MCF 10A (cell line): ENCODE measurements around the gene DDA1. TPM values are rescaled to one million over a fixed set of nuclear protein-coding genes. Genes with fewer than 3 reads are reported as not detected.

ENCODE experiments used
- BruUV-seq: library from RNA; stranded (reverse); fragments of 400-500 nt; replicated peaks from 2 replicates; lab custom pipeline; 2021; lab: Mats Ljungman, UMichigan
- CTCF ChIA-PET: fragments of 300-600 bp; sonication (Branson Sonifier 250); formaldehyde crosslinking; extraction: SDS; loops from one replicate; lab custom pipeline; 2021; ENCODE audit warnings: antibody characterized with exemption, inconsistent platforms; lab: Yijun Ruan, JAX
- POLR2A ChIA-PET: fragments of 300-600, 350-650 bp; sonication (Branson Sonifier 250); formaldehyde crosslinking; extraction: SDS; loops from one replicate; lab custom pipeline; 2020; ENCODE audit warnings: antibody characterized with exemption, inconsistent platforms; lab: Yijun Ruan, JAX
- DNase-seq: peaks from one replicate; pipeline ENCODE4 v3.0.0-alpha.2; 2018; ENCODE audit not compliant: unreplicated experiment
- H3K27ac Mint-ChIP-seq: one replicate; pipeline ENCODE4 v1.8.0; 2022; ENCODE audit warnings: mild to moderate bottlenecking, low read depth, mixed read lengths; ENCODE audit not compliant: unreplicated experiment
- H3K27me3 Mint-ChIP-seq: one replicate; pipeline ENCODE4 v1.8.0; 2022; ENCODE audit warnings: mixed read lengths; ENCODE audit not compliant: insufficient read depth, unreplicated experiment
- H3K36me3 Mint-ChIP-seq: one replicate; pipeline ENCODE4 v1.8.0; 2022; ENCODE audit warnings: mild to moderate bottlenecking, moderate library complexity, mixed read lengths; ENCODE audit not compliant: insufficient read depth, unreplicated experiment
- H3K4me1 Mint-ChIP-seq: one replicate; pipeline ENCODE4 v1.8.0; 2022; ENCODE audit warnings: mixed read lengths; ENCODE audit not compliant: insufficient read depth, unreplicated experiment
- H3K4me3 Mint-ChIP-seq: one replicate; pipeline ENCODE4 v1.8.0; 2022; ENCODE audit warnings: mild to moderate bottlenecking, moderate library complexity, mixed read lengths; ENCODE audit not compliant: unreplicated experiment
- H3K9me3 Mint-ChIP-seq: one replicate; pipeline ENCODE4 v1.8.0; 2022; ENCODE audit warnings: mixed read lengths; ENCODE audit not compliant: unreplicated experiment
- intact Hi-C: fragments of 100-400 bp; cut with micrococcal nuclease; formaldehyde crosslinking; loops from 2 replicates; pipeline ENCODE4 v1.14.1; 2022
- total RNA-seq: library from RNA; stranded (reverse); gene quantifications from 2 replicates; pipeline ENCODE4 v1.2.3, GENCODE V29; 2022
- TF ChIP-seq, protein P1 (sequence below): fragments of 200-600 bp; IDR thresholded peaks from one replicate; pipeline ENCODE4 v1.8.0; 2022; ENCODE audit warnings: antibody characterized with exemption, mild to moderate bottlenecking; ENCODE audit not compliant: unreplicated experiment

DDA1 gene
- total RNA-seq, 1 experiment from 2014 or later: 57.4 TPM

DNA sequence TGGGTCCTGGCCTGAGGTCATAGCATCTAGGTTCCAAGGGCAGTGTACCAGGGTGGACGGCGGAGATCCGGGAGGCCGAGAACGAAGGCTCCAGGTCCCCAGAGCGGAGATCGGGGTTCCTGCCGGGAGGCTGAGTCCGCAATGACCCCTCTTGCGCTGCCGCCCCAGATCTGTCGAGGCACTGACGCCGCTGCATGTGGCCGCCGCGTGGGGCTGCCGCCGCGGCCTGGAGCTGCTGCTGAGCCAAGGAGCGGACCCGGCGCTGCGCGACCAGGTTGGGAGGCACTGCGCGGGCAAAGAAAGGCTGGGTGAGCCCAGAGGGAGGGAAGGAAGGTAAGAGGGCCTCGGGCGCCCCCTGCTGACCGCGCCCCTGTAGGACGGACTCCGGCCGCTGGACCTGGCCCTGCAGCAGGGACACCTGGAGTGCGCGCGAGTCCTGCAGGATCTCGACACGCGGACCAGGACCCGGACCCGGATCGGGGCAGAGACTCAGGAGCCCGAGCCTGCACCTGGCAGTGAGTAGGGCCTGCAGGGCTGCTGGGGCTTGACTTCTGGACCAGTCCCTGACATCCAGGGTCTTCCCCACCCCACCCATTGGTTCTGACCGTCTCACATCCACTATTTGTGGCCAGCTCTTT lies 26.8 kb upstream of the DDA1 start:
- H3K27me3 Mint-ChIP-seq: no peaks in the 10 kb centered on the region
- H3K36me3 Mint-ChIP-seq: peaks cover 1% of the 10 kb centered on the region
- H3K4me3 Mint-ChIP-seq: peak overlapping the region; percentile 61
- H3K9me3 Mint-ChIP-seq: no peaks in the 10 kb centered on the region
- ChIA-PET CTCF (interaction anchor here (0.6 to 5.6 kb wide), 20 partner anchors 9 to 563 kb away, joined by 3 to 44 read pairs (median 4); partner anchors contain the start of genes BABAM1 and NWD1), POLR2A (interaction anchor here (0.6 to 1.2 kb wide), 2 partner anchors 177 to 206 kb away, joined by 3 to 4 read pairs; no protein-coding TSS in a partner anchor)
- peak; percentile 88 for DNase-seq
- no peaks in the 10 kb centered on the region for H3K4me1 Mint-ChIP-seq
- H3K27ac Mint-ChIP-seq: no peak overlapping the region
- BruUV-seq: no TSS peak
- intact Hi-C loops: loop anchor here (1.0 to 5.0 kb wide), 3 partner anchors 77 to 505 kb away; no protein-coding TSS in a partner anchor
- TF ChIP-seq, protein P1, sequence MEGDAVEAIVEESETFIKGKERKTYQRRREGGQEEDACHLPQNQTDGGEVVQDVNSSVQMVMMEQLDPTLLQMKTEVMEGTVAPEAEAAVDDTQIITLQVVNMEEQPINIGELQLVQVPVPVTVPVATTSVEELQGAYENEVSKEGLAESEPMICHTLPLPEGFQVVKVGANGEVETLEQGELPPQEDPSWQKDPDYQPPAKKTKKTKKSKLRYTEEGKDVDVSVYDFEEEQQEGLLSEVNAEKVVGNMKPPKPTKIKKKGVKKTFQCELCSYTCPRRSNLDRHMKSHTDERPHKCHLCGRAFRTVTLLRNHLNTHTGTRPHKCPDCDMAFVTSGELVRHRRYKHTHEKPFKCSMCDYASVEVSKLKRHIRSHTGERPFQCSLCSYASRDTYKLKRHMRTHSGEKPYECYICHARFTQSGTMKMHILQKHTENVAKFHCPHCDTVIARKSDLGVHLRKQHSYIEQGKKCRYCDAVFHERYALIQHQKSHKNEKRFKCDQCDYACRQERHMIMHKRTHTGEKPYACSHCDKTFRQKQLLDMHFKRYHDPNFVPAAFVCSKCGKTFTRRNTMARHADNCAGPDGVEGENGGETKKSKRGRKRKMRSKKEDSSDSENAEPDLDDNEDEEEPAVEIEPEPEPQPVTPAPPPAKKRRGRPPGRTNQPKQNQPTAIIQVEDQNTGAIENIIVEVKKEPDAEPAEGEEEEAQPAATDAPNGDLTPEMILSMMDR: peak; percentile 88

DNA sequence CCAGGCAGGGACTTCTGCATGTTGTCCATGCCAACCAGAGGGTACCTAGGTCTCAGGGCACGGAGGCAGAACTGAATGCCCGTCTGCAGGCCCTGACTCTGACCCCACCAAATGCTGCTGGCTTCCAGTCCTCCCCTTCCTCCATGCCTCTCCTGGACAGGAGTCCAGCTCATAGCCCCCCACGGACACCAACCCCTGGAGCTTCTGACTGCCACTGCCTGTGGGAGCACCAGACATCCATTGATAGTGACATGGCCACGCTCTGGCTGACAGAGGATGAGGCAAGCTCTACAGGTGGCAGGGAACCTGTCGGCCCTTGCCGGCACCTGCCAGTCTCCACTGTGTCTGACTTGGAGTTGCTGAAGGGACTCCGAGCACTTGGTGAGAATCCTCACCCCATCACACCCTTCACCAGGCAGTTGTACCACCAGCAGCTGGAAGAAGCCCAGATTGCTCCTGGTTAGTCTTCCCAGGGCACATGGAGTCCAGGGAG lies 25.8 kb upstream of the DDA1 start:
- H3K36me3 Mint-ChIP-seq: no peaks in the 10 kb centered on the region
- H3K4me3 Mint-ChIP-seq: no peak overlapping the region
- H3K27me3 Mint-ChIP-seq: no peaks in the 10 kb centered on the region
- no peak overlapping the region for H3K27ac Mint-ChIP-seq
- TF ChIP-seq, protein P1: no peak
- no TSS peak for BruUV-seq
- intact Hi-C loops: loop anchor here (5.0 kb wide), 1 partner anchor 506 kb away; no protein-coding TSS in a partner anchor
- H3K4me1 Mint-ChIP-seq: no peaks in the 10 kb centered on the region
- POLR2A ChIA-PET: interaction anchor here (0.6 to 1.7 kb wide), 3 partner anchors 10 to 207 kb away, joined by 3 to 4 read pairs (median 3); no protein-coding TSS in a partner anchor
- no peak for DNase-seq
- no peaks in the 10 kb centered on the region for H3K9me3 Mint-ChIP-seq
- CTCF ChIA-PET: interaction anchor here (0.6 to 5.6 kb wide), 19 partner anchors 9 to 416 kb away, joined by 3 to 44 read pairs (median 4); partner anchors contain the start of gene BABAM1

DNA sequence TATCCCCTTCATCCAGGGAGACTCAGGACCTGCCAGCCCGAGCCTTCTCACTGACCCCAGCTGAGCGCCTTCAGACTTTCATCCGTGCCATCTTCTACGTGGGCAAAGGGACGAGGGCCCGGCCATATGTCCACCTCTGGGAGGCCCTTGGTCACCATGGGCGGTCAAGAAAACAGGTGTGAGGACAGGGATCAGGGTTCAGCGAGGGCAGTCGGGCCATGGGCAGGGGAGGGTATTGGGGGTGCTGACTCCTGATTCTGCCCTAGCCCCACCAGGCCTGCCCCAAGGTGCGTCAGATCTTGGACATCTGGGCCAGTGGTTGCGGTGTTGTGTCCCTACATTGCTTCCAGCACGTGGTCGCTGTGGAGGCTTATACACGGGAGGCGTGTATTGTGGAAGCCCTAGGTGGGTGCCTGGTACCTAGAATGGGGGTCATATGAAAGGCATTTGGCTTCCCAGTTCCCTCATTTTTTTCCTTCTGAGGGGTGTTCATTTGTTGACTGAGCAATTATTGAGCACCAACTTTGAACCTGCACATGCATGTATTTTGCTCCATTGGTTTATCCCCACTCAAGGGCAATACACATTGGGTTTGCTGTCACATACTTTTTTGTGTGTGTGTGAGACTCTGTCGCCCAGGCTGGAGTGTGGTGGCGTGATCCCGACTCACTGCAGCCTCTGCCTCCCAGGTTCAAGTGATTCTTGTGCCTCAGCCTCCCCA lies 23.8 kb upstream of the DDA1 start:
- TF ChIP-seq, protein P1: no peak
- ChIA-PET CTCF (interaction anchor here (0.6 to 5.6 kb wide), 5 partner anchors 26 to 506 kb away, joined by 3 to 44 read pairs (median 4); no protein-coding TSS in a partner anchor), POLR2A (no interaction called here)
- no peak overlapping the region for H3K27ac Mint-ChIP-seq
- H3K4me1 Mint-ChIP-seq: no peaks in the 10 kb centered on the region
- no peak overlapping the region for H3K4me3 Mint-ChIP-seq
- intact Hi-C loops: no loop called here
- no TSS peak for BruUV-seq
- DNase-seq: no peak
- H3K9me3 Mint-ChIP-seq: no peaks in the 10 kb centered on the region
- no peaks in the 10 kb centered on the region for H3K27me3 Mint-ChIP-seq
- no peaks in the 10 kb centered on the region for H3K36me3 Mint-ChIP-seq
